Esophagus mucosa (tissue), 1 donor: ENCODE measurements around the gene DPYSL3. TPM values are rescaled to one million over a fixed set of nuclear protein-coding genes. Genes with fewer than 3 reads are reported as not detected.

ENCODE experiments used
- ATAC-seq: fragments of 200-7000 bp; cut with Tn5 transposase; one replicate; pipeline ENCODE4 v1.9.1; 2020
- total RNA-seq: library from RNA; stranded (reverse); gene quantifications from one replicate; pipeline ENCODE4 v1.2.4, GENCODE V29; 2023
- donor health status: DM: yes; HTN: yes; CAD: no.

Gene DPYSL3
- total RNA-seq, 1 donor from 2014 or later, result 5.1 TPM

DNA sequence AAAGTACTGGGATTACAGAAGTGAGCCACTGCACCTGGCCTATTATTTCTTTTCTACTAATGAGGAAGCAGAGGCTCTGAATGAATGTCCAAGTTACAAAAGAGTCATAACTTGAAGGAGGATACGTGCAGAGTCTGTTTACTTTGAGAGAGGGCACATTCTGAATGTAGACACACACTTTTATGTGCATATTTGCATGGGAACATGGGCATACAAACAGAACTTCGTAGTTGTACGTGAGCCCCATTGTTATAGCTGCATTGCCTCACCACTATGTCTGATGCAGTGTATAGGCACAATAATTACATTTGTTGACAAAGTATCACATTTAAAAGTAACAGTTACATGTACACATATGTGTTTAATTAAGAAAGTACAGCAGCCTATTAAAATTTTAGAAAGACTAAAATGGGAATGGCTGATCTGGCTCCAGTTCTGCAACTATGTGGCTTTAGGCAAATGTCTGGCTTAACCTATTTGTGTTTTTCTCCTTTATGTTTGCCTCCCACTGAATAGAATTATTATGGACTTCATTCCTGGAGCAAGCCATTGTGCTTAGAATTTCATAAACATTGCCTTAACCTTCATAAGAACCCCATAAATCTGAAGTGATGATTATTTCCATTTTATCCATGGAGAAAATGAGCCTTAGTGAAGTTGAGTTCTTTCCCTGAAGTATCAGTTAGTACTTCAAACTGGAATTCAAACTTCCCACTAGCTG lies 3.0 kb upstream of the DPYSL3 start:
- ATAC-seq, result no peak

DNA sequence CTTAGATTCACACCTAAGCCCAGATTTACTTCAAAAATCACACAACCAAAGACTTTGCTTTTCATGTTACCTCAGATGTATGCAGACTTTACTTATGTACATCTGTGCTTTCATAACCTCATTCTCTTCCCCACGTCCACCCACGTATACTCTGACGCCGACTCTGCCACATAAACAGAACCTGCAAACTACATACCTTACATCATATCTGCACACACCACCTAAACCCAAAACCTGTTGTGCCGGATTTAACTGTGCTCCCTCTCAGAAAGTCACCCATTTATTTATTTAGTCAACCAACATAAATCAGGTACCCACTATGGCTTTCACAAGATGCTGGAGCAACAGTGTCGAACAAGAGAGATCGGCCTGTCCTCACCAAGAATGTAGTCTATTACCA lies 1.0 kb upstream of the DPYSL3 start:
- no peak for ATAC-seq

DNA sequence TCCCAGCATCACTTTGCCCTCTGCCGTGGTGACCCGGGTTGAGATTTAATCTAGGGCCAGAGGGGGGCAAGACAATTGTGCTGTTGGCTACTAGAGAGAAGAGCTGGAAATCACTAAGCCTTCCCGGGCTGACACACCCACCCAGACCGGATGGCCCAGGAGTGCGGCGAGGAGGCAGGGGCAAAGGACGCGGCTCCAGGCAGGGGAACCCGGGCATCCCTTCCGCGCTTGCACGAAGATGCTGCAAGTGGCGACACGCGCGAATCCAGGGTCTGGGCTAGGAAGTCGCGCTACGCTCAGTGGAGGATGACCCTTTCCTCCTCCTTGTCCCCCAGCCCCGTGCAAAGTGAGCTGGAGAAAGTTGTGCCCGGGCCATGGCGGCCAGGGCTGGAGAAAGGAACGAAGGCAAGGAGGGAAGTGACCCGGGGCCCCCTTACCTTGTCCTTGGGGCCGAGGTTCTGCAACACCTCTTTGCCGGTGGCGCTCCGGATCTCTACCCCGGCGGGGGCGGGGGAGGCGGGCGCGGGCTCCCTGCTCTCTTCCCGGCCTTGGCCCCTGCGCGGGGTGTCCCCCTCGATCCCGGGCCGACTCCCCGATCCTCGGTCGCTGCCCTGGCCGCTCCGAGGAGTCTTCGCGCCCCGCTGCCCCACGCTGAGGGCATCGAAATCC lies 693 bp downstream of the DPYSL3 start:
- ATAC-seq, result peak; percentile 29

DNA sequence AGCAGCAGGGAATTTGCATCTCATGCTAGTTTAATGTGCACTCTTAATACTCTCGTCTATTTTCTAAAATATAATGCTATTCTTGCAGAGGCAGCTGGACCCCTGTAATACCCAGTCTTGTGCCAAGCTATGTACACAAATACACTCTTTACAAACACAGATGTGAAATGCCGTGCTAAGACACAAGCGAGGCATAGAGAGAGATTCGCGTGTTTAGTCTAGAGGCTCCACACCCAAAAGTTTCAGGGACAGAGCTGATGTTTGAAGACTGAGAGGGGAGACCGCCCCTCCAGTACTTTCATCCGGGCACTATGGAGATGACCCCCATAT lies 1.2 kb downstream of the DPYSL3 start:
- ATAC-seq, result no peak

DNA sequence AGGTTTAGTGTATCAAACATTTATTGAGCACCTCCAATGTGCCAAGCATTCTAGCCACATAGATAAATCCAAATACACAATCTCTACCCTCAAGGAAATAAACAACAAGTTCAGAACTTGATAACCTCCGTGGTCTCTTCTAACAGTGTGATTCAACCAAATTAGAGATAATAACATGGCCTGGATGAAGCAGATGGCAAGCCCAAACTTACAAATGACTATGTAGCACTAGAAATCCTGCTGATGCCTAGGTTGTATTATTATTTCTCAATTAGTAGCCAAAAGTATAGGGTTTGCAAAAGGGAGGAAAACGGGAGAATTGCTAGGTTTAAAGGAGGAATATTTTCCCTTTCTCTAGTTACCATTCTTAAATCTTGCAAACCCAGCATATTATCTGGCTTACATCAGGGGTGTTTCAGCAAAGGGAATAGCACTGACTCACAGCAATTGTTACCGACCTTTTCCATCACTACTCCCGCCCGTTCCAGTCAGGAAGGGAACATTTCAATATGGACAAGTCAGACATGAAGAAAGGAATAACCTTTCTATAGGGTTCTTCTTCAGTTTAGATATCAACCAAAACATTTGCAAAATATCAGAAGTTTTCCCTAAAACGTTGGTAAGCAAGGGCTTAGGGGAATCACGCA lies 2.3 kb downstream of the DPYSL3 start:
- ATAC-seq, result no peak

DNA sequence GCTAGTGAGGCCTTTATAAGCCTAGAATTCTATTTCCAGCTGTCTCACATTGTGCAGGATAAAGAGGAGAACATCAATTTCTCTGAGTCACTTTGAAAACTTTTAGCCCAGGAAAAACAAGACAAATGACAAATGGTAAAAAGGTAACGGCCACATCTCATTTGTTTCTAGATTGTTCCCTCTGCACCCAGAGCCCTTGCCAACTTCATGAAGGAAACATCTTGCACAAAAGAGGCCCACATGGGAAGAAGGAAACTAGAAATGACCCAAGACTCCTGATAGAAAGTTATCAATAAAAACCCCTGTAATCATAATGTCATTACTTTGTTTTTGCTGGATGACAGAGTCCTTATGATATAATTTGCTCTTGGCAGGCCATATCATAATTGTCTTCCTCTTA lies 5.3 kb downstream of the DPYSL3 start:
- ATAC-seq, result no peak

DNA sequence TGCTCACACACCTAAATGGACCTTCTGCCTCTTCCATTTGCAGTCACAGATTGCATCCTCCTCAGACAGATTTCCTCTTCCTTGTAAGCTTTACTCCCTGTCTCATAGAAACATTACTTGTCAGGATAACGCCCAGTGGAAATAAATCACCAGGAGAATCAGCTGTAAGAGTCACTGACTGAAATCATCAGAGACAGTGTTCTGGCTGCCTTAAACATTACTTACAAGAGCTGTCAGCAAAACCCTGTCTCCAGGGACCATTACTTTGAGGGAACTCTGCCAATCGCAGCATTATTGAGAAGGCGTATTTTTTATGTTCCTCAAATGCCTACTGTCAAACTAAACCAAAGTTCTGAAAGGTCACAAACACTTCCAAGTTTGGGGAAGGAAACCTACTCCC lies 5.9 kb downstream of the DPYSL3 start:
- no peak for ATAC-seq

DNA sequence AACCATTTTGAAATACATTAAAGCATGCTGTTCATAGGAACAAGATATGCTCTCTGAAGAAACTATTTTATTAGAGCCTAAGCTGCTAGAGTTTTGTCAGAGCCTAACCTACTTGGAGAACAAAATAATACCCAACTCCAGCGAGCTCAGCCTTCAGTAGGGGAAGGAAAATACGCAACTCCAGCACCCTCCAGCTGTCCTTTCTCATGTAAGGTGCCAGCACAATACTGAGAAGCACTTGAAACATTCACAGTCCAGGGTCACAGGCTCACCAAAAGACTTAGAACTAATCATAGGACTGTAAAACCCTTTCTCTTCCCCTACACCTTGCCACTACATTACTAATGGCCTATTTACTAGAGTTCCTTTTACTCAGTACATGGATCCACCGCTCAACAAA lies 18.9 kb downstream of the DPYSL3 start:
- ATAC-seq, result no peak

DNA sequence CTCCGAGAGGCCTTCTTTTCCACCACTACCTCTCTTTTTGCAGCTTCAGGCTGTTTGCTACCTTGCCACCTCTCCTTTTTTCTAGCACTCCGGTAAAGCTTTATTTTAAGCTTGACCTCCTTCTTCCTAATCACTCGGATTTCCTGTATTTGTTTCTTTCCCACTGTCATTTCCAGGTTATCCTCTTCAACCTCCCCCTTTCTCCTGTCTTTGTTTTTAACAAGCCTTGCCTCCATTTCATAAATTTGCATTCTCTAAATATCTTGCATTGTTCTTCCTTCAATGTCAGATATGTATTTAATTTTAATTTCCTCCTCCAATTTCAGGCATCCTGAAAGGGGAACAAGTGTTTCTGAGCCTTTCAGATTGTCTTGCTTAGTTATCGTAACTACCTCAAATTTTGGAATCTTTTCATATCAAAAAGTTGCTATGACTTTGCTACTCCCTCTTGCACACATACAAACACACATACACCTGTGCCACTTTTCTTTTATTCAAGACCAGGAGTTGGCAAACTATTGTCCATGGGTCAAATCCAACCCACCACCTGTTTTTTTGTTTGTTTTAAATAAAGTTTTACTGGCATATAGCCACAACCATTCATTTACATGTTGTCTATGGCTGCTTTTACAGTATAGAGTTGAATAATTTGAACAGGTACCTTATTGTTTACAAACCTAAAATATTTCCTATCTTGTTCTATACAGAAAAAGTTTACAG lies 22.7 kb downstream of the DPYSL3 start:
- ATAC-seq, result no peak

DNA sequence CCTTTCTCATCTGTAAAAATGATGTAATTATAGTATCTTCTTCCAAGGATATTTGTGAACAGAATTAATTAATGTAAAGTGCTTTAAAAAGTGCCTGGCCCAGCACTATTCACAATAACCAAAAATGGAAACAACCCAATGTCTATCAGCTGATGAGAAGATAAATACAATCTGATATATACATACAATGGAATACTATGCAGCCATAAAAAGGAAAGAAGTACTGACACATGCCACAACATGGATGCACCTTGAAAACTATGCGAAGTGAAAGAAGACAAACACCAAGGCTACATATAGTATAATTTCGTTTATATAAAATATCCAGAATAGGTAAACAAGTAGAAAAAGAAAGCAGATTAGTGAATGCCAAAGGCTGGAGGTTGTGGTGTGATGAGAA lies 24.1 kb downstream of the DPYSL3 start:
- ATAC-seq, result no peak

DNA sequence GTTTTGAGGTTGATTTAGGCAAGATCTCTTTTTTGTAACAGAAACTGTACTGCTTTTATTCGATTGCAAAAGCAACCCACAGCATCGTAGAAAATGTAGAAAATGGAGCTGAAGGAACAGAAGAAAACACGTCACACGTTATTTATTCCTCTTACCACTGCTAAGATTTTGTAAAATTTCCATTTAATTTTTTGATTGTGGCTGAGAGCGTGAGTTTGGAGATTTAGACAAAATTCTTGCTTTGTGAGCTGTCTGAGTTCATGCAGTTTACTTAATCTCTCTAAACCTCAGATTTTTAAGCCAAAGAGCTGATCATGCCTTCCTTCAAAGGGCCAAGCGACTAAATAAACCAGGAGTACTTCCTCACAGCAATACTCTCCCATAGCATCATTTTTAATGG lies 24.8 kb downstream of the DPYSL3 start:
- no peak for ATAC-seq

DNA sequence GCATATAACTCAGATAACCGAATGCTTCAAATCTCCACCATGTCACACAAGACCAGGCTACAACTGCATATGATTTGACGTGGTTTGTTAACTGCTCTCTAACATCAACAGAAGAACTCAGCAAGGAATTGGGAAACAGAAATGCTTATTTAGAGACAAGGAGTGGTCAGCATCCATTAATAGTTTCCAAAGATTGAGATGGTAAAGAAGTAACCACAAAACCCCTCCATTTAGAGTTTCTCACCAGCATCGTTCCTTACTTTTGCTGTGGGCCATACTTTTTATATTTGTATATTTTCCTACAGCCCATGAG lies 25.2 kb downstream of the DPYSL3 start:
- ATAC-seq, result no peak

DNA sequence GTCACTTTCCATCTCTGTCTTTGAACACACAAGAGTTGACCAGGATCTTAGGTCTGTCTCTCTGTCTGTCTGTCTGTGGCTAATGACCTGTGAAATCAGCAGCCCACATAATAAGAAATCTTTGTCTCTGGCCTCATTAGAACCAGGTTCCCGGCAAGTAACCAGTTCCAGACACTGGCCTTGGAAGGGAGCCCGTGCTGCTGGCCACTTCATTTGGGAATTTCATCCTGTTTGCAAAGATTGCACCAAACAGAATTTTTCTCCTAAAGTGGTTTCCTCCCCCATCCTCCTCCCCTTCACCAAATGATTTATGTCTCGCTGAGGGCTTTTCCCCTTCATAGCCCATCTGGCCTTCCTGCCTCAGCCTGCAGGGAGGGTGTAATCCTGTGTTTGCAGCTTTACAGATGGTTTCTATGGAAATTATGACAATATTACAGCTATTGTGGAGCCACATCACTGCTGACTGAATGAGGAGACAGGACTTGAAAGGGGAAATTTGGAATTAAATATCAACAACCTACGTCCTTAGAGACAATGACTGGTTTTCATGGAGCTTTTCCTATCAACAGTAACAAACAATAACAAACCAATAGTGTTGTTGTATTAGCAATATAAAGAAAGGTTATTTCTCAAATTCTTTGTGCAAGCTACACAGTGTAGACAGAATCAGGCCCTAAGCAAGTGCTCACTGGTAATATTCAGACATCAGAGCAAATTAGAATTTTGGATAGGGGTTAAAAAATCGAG lies 25.7 kb downstream of the DPYSL3 start:
- ATAC-seq, result peak; percentile 37

DNA sequence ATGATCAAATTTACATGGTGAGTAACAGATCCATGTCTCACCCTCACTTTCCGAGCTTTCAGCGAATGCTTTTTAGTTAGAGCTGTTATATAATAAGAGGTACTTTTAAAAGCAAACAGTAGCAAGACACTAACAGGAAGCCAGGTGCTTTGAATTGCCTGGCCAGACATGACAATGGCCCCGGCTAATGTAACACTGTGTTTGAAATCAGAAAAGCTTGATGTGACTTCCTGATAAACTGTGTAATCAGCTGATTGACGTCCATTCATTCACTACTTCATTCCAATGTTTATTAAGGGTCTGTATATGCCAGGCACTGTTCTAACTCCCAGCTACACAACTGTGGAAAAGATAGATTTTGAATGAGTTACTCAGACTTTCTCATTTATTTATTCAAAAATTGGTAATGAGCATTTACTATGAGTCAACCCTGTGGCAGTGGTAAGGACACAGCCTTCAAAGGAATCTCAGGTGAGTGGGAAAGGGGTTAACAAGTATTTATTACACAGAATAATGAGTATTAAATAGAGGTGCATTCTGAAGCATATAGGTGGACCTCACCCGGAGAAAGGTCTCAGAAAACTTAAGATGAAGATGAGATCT lies 26.6 kb downstream of the DPYSL3 start:
- ATAC-seq, result no peak

DNA sequence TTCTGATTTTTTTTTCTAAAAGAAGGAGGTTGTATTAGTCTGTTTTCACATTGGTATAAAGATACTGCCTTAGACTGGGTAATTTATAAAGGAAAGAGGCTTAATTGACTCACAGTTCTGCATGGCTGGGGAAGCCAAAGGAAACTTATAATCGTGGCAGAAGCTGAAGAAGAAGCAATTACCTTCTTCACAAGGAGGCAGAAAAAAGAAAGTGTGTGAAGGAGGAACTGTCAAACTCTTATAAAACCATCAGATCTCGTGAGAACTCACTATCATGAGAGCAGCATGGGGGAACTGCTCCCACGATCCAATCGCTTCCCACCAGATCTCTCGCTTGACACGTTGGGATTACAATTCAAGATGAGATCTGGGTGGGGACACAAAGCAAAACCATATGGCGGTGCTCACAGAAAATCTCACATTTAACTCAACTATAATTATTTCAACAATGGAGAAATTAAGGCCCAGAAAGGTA lies 27.1 kb downstream of the DPYSL3 start:
- ATAC-seq, result no peak

DNA sequence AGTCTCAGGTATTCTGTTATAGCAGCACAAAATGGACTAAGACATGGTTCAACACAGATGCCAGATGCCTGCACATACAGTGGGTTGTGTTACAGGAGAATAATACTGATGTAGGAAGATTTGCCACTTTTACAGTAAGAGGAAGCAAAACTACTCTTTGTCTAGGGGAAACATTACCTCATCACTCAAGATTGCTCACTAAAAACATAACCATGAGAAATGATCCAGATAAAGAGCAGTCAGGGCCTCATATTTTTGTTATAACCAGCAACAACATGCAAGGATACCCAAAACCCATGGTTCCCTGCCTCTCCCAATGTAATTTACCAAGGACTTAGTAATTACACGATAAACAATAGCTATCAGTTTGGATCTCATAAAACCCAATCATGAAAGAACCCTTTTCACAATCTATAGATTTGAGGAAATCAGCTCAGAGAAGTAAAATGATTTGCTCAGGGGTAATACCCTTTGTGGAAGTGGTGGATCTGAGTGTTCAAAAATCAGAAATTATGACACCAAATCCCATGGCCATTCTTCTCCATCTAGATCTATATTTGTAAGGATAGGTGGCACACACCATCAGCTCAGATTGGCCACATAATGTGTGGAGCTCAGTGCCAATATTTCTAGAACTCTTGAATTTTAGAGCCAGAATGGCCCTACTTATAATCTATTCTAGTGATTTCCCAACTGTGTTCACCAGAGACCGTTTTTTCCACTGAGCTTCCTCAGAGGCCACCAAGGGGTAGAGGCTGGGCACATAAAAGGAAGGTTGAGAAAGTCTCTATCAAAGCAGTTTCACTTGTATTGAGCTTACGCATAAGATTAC lies 27.8 kb downstream of the DPYSL3 start:
- no peak for ATAC-seq

DNA sequence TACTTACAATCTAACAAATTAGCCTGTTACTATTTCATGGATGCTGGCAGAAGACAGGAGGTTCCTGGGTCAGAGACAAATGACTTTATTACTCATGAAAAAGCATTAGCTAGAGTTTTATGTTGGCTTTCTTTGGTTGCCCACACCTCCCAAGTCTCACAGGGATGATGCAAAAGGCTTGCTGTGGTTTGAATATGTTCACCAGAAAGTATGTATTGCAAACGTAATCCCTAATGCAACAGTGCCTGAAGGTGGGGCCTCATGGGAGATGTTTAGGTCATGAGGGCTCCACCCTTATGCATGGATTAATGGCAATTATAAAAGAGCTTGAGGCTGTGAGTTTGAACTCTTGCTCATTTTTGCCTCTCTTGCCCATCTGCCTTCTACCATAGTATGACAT lies 28.5 kb downstream of the DPYSL3 start:
- ATAC-seq, result peak; percentile 75

DNA sequence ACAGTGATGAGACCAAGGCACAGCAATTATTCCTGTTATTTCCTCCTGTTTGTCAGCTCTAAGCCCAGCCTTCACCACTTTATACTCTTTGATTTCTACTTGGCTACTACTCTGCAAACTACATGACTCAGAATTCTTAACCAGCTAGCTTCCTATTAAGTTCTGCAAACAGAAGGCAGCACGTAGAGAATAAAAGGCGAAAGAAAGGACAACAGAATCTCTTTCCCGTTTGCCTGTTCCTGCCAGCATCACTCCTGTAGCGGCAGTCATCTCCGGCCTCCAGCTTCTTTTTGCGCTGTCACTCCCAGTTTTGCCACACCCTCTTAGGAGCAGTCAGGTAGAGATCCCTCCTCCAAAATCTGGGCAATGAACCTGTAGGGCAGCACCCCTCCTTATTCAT lies 29.9 kb downstream of the DPYSL3 start:
- peak; percentile 73 for ATAC-seq

DNA sequence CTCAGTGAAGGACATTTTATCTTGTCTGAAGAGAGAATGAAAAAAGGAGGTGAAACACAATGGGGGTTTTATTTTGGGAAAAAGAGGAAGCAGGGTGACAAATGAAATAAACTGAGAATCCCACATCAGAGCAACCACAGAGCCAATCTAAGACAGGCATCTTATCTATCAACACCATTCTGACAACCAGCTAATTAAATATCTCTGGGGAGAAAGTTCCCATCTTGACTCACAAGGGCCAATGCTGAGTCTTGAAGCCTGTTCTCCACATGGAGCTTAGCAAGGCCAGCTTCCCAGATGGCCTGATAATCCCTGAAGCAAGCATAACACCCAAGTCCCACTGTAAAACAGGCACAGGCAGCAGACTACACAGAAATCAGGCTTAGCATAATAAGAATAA lies 30.4 kb downstream of the DPYSL3 start:
- no peak for ATAC-seq

DNA sequence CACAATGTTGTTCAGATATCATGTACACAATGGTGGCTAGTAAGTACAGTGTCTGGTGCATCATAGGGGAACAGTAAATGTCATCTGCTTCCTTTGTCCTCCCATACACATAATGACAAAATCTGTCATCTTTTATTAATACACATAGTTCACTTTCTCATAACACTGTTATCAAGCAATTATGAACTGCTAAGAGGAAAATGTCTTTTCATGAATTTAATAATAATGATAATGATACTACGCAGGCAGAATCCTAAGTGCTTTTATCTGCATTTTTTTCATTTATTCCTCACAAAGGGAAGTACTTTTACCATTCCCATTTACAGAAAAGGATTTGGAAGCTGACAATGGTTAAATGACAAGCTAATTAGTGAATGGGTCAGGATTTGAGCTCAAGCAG lies 35.7 kb downstream of the DPYSL3 start:
- no peak for ATAC-seq

DNA sequence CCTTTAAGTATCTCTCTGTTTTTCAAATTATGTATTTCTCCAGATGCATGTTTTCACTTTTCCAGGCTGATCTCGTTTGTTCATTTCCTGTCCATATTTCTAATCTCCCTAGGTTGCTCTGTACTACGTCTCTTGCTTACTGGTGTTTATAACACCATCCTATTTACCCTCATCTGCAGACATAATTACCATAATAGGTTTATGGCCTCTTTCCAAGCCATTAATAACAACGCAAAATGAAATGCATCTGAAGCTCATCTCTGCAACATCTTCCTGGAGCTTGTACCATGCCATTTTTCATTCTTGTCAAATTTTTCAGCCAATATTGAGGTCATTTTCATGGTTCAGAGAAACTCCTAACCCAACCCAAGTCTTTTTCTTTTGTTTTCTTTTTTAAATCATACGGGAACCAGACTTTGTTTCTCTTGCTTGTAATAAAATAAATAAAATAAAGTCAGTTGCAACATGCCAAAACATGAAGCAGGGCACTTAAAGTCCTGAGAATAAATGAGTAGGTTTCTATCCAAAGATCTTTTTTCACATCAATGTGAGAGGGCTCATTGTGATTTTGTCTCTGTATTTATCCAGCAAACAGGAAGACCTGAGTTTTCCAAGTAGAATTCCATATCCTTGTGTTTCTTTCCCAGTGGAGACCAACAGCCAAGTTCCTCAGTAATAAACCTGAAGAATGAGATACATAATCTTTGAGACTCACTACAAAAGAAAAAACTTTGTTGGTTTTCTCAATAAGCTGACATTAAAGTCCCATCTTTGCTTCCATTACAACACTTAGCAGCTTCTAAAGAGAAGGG lies 37.0 kb downstream of the DPYSL3 start:
- no peak for ATAC-seq
